GM18858 (cell line): ENCODE measurements around the gene SHROOM2.
A peak's percentile ranks its signal among the peaks of the same experiment; 100 is the strongest.
"Not testable (repeated sequence)": the region's sequence is repeated elsewhere in the genome, so short reads cannot be mapped to it uniquely, and the experiment has no call there.

Experiments used
- ATAC-seq: cut with Tn5 transposase; IDR thresholded peaks from one replicate; pipeline ENCODE4 v1.9.1; 2021; ENCODE audit not compliant: unreplicated experiment

Gene SHROOM2

DNA sequence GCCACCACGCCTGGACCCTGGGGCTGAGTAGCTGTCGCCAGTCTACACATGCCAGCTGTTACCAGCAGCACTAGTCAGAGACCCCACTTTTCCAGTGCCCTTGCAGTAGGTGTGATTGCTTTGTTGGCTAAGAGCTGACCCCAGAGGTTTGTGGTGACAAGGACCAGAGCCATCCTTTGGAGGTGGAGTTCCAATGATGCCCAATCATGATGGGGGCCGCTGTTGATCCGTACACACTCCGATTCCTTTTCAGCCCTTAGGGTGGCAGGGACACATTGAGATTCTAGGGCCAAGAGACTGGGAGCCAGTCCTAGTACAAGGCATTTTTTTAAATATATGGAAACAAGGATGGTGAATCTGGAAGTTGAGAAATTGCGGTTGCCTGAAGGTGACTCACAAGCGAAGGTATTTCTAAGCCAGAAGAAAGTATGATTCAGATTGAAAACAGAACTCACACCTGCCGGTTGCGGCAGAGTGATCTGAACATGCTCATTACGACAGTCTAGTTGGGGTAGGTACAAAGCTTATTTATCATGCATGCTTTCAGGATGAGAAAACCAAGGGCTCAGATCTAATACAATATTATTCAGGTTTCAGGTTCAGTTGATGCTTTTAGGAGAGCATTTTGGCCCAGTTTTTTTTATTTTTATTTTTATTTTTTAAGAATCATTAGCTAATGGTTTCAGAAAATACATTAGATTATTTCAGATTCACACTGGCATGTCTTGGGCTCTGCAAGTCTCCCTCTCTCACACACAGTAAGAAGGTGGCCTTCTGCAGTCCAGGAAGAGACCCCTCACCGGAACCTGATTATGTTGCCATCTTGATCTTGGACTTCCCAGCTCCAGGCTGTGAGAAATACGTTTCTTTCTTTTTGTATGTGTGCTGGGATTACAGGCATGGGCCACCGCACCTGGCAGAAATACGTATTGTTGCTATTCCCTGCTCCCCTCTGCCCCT, 43.4 kb downstream of the SHROOM2 start:
- peak; percentile 98 for ATAC-seq

DNA sequence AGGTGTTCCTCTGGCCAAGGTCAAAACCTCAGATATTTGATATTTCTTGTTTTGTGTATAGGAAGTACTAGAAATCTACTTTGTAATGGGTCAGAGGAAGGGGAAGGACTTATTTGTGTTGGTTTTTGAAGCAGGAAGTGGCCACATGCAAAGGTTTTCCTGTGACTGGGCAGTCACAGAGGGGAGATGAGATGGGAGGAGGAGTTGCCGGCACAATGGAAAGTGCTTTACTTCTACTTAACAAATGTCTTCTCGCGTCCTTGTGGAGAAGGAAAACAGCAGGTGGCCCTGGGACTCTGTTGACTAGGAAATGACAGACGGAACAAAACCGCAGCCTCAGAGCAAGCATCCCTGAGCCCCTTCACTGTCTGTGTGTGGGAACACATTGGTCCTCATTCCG, 46.6 kb downstream of the SHROOM2 start:
- no peak for ATAC-seq

DNA sequence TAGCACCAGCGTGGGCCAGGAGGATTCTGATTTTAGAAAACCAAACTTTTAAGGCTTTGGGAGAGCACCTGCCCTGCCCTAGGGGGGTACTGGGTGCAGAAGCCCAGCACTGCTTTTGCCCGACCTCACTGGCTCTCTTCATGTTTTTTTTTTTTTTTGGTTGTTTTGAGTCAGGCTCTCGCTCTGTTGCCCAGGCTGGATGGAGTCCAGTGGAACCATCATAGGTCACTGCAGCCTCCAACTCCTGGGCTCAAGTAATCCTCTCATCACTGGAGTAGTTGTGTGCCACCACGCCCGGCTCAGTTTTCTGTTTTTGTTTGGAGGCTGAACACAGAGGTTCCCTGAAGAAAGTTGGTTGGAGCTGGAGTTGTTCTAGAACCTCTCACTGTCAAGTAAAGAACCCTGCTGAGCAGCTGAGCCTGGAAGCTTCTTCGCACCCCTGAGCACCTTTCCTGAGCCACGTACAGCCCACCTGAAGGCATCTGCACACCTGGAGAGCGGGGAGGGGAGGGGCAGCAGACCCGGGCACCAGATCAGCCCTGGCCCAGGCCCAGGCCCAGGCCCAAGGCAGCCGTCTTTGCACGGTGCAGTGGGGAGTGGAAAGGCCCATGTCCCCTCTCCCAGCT, 49.5 kb downstream of the SHROOM2 start:
- no peak for ATAC-seq

DNA sequence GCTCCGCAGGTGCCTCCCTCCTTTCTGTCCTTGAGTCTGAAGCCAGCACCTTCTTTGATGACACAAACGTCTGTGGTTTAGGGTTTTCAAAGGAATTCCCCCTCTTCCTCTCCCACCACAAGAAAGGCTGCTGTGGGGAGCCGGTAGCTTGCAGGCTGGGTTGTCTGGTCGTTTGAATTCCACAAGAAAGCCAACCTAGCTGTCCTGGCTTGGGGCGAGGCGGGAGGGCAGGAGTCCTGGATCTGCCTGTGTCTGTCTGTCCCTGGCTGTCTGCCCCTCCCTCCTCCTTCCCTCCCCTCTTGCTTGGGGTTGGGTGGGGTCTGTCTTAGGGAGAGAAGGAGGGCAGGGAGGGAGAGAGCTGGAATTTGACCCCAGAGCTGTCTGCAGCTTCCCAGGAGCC, 56.3 kb downstream of the SHROOM2 start:
- no peak for ATAC-seq

DNA sequence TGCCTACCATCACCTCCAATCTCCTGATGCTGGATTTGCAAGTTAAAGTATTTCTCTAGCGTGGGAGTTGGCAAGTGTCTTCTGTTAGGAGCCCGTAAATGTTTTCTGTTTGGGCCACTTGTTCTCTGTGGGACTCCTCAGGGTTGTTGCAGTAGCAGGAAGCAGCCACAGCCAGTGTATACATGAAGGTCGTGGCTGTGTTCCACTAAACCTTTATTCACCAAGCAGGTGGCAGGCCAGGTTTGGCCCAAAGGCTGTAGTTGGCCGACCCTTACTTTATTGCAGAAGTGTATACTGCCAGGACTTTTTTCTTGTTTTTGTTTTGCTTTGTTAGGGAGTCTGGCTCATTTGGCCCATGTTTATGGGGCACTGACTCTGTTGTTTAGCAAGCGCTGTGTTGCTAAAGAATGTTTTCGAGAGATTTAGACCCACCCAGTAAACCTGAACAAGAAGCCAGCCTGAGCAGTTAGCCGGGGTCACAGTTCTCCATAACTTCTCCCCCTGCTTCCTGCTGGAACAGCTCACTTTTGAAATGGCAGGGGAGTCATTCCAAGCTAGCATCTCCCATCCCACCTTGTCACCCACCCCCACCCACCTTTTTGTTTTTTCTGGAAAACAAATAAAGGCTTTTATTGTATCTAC, 58.8 kb downstream of the SHROOM2 start:
- ATAC-seq, result no peak

DNA sequence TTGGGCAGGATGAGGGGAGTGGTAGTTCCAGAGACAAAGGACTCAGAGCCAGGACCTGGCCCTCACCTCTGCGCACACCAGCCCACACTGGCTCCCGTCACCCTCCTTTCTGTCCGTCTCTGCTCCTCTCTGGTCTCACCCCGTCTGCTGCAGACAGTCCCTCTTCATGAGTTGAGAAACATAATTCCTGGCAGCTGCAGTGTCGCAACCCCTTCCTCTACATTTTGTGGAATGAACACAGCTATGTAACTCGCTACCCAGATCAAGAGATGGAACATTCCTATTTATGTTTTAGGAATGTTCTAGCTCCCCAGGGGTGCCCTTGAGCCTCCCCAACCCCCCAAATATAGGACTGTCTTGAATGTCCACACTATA, 59.3 kb downstream of the SHROOM2 start:
- no peak for ATAC-seq

DNA sequence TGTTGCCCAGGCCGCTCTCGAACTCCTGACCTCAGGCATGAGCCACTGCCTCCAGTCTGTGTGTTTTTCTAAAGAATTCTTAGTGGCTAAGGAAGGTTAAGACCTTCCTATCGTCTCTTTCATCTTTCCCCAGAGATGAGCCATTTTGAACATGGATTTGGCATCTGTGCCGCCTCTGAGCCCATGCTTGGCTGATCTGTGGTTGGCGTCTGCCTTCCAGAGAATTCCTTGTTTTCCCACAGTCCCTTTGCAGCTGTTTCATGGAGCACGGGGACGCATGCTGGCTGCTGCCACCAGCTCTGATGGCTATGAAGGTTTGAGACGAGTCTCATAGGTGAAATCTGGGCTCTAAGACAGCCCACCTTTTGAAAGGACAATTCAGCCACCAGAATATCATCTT, 60.4 kb downstream of the SHROOM2 start:
- no peak for ATAC-seq

DNA sequence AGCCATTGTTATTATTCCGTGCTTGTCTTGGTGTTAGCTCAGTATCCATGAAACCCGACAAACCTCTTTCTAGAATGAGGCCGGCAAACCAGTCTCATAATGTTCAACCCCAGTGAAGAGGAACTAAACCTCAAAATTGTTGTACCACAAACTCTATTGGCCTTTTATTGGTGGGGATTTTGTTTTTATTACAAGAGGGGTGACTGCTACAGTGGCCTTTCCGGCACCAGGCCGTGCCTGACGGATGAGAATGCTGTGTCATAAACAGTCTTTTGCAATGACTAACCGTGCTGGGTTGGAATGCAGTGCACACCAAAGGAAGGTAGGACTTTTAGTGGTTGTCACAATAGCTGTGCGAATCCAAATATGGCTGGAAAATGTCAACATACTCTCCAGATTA, 60.8 kb downstream of the SHROOM2 start:
- no peak for ATAC-seq

DNA sequence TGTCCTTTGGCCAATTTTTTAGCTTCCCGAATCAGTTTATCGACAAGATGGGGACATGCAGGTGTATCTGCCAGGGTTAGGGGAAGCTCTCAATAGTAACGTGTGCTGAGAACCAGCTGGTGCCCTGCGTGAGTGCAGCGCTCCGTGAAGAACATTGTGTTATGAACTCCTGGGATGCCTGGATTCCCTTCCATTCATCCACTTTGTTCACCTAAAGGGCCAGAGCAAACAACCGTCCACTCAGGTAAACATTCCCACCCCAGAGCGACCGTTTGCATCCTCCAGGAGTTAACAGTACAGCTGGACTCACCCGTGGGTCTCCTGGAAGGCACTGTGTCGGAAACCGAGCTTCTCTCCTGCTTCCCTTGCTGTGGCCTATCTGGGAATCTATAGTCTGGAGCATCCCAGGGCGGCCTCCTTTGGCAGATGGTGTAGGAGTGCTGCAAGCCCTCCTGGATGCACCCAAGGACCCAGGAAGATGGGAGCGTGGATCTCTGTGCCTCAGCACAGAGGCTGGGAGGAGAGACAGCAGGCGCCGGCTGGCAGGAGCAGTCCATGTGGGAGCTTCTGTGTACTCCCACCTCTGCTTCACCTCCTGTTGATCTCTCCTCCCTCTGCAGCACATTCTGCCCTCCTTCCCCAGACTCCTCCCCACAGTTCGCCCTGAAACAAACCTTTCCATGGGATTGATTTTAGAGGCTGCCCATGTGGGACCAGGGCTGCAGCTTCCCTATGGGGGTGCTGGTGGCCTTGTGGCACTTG, 62.7 kb downstream of the SHROOM2 start:
- no peak for ATAC-seq

DNA sequence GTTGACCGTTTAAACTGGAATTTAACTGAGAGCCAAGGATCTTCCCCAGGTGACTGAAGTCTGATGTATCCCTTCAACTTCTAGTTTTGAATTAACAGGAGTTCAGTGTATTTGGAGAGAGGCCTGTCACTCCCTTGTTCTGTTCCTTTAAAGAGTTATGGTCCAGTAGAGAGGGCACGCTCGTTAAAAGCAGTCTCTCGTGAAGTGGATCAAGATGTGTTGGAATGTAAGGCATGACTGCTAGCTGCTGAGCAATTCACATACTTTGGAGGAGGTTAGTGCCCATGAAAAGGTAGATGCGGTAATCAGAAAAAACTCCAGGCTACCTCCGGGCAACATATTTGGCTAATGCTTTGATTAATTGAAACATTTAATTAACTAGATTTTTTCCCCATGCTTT, 65.7 kb downstream of the SHROOM2 start:
- ATAC-seq, result no peak

DNA sequence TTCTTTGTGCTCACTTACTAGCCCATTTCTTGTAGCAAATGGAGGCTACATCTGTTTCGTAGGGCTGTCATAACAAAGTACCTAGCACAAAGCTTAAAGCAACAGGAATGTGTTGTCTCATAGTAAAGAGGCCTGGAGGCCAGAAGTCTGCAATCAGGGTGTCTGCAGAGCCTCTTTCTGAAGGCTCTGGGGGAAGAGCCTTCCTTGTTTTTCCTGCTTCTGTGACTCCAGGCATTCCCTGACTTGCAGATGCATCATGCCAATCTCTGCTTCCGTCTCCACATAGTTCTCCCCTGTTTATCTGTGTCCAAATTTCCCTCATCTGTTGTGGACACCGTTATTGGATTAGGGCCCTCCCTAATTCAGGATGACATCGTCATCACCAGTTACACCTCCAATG, 67.1 kb downstream of the SHROOM2 start:
- no peak for ATAC-seq

DNA sequence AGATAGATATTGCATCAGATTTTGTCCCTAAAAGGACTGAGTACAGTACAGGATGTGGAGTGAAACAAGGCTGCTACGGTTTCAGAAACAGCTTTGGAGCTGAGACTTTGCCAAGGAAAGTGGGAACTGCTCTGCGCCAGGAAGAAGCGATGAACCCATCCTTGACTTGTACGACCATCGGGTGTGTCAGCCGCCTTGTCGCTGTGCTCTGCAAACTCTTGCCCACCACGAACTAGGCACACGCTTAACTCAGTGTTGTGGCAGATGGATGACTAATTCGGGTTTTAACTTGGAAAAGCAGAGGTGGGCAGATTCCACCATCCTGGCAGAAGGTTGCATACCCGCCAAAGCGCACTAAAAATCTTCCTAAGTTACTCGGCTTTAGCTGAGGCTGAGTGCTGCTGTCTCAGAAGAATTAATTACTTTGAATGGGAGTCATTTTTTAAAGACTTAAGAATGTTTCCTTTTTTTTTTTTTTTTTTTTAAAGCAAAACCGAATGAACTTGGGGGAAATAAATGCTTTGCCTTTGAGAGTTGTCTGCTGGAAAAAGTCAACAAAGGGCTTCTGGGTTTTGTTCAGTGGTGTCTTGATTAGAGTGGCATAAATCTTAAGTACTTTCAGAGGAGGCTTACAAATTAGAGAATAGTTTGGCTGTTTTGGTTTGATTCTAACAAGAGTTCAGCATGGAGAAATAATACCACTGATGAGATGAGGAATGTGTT, 69.5 kb downstream of the SHROOM2 start:
- no peak for ATAC-seq

DNA sequence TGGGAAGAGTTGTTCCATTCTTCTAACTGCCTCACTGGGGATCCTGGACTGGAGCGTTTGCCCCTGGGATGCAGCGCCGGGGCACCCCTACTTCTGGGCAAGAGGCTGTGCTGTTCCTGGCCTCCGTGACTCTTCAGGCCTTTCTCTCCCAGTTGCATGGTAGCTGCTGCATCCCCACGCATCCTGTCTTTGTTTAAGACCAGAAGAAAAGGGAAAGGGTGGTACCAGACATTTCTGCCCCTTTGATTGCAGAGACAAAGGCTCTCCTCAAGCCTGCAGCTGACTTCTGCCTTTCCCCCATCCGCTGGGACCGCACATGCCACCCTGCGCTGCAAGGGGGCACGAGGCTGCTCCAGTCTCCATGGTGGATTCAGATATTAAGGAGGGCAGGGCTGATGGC, 70.4 kb downstream of the SHROOM2 start:
- ATAC-seq, result no peak

DNA sequence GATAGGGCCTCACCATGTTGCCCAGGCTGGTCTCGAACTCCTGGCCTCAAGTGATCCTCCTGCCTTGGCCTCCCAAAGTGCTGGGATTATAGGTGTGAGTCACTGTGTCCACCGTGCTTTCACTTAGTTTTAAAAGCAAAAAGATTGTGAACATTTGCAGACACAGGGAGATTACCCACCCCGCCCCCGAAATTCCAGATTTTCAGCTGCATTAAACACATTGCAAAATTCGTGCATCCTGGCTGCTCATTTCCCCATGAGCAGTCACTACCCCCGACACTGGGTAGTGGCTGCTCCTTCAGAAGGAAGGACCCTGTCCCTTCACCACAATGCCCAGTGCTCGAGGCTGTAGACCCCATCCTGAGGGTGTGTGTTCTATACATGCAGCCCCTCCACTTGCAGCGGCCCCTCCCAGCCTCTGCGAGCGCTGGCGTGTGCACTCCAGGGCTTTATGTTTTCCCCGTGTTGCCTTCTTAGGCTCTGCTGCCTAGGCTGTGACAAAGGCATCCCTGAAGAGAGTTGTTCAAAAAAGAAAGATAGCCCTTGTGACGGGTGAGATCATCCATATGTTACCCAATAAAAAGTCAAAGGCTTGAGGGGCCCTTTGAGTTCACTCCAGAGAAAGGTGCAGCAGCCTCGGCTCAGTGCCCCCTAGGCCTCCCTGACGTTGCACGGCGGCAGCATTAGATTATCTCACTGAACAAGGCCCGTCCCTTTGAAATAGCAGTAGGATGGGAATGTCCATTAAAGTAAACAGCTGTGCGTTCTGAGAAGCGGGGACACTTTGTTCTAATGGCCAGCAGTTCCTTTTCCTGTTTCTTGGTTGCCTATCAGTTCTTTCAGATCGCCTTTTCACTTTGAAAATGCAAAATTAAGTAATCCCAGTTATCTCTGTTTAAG, 71.6 kb downstream of the SHROOM2 start:
- no peak for ATAC-seq

DNA sequence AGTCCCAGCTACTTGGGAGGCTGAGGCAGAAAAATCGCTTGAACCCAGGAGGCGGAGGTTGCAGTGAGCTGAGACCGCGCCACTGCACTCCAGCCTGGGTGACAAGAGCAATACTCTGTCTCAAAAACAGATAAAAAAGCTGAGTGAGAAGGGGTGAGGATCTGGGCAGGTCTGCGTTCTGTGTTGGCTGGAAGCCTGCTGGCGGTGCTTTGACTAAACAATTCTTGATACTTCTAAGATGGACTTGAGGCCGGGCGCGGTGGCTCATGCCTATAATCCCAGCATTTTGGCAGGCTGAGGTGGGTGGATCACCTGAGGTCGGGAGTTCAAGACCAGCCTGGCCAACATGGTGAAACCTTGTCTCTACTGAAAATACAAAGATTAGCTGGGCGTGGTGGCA, 72.5 kb downstream of the SHROOM2 start:
- not testable (repeated sequence) for ATAC-seq

DNA sequence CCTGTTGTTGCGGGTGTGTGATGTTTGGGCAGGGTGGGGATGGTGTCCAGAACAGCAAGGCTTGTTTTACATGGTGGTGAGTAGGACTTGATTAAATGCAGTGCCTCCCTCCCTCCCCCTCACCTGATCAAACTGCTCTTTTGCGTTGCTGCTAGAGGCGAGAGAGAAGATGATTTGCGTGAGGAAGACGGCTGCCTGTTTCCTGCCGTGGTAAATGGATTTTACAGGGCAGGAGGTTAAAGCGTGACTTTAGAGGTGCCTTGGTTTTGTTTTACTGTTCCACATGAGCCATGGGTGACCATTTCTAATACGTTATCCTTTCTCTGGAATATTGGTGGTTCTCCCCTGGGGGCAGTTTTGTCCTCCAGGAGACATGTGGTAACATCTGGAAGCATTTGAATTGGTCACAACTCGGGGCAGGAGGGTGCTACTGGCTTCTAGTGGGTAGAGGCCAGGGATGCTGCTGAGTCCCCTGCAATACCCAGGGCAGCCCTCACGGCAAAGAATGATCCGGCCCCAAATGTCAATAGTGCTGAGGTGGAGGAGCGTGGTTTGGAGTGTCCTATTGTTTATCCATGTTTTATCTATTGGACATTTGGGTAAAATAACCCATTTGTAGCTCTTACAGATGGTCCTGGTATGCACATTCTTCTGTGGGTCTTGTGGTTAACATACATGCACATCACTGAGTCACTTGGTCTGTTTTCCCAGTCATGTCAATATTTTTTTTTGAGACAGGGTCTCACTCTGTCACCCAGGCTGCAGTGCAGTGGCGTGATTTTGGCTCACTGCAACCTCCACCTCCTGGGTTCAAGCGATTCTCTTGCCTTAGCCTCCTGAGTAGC, 73.7 kb downstream of the SHROOM2 start:
- ATAC-seq, result no peak

DNA sequence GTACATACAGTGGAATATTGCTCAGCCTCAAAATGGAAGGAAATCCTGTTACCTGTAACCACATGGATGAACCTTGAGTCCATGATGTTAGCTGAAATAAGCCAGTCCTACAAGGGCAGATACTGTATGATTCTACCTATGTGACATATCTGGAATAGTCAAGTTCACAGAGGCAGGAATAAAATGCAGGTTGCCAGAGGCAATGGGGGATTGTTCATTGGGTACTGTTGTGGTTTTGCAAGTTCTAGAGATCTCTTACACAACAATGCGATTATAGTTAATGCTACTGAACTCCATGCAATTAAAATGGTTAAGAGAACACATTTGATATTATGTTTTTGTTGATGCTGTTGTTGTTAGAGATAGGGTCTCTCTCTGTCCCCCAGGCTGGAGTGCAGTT, 74.6 kb downstream of the SHROOM2 start:
- ATAC-seq, result no peak

DNA sequence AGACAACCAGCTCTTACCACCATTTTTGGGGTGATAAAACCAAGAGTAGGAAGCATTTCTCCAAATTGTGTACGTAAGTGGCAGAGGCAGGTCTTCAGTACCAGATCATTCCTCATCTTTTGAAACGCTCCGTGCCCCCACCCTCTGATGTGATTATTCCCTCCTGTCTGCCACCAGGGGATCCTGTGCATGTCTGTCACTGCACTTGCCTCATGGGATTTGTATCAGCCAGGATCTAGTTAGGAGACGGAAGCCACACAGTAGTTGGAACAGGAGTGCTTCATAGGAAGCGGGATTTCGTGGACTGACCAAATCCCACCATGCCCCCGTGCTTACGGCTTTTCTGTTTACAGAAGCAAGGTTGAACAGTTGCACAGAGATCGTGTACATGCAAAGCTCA, 75.5 kb downstream of the SHROOM2 start:
- no peak for ATAC-seq

DNA sequence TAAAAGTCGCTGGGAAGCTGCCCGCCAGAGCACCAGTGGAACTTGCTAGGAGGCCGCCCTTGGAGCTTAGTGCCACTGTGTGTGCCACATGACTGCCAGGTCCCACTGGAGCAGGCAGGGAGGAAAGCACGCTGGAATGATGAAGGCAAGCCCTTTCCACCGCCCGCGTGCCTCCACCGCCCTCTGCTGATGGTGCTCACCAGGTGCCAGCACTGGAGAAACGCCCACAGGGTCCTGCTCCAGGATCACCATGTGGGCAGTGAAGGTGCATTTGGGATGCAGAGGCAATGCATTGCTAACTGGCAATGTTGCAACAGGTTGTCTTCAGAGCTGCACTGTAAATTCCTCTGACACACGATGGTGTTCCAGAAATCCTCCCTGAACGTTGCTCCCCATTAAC, 76.3 kb downstream of the SHROOM2 start:
- ATAC-seq, result no peak
